ENCODE results near the gene OR8K5. TPM values are rescaled to one million over a fixed set of nuclear protein-coding genes. Genes with fewer than 3 reads are reported as not detected.

Gene OR8K5
- total RNA-seq, 1 donor from 2014 or later, result not detected

GRCh38 chr11:56183459-56183858, 23.3 kb upstream of the OR8K5 start:
- Mint-ChIP-seq H3K9me3 (ENCODE audit: low read depth) (peaks cover 12% of the 10 kb centered on the region), H3K27me3 (no peaks in the 10 kb centered on the region), H3K4me3 (ENCODE audit: low read depth) (no peak overlapping the region), H3K36me3 (ENCODE audit: insufficient read depth) (peaks cover 2% of the 10 kb centered on the region), H3K4me1 (ENCODE audit: low read depth) (no peaks in the 10 kb centered on the region), H3K27ac (no peak overlapping the region)
- TF ChIP-seq CTCF (IDR thresholded peaks at IDR 0.05; ENCODE audit: unreplicated experiment), result no peak
- DNase-seq (ENCODE audit: low spot score, unreplicated experiment), result no peak

GRCh38 chr11:56176318-56176717, 16.2 kb upstream of the OR8K5 start, which contains the start of gene OR5J2:
Gene OR5J2, plus strand, starts transcription at chr11:56176618. Its CDS starts 0 bp downstream, at chr11:56176618.
- Mint-ChIP-seq H3K4me1 (ENCODE audit: low read depth) (peaks cover 8% of the 10 kb centered on the region), H3K27ac (no peak within 1 kb of the TSS), H3K4me3 (ENCODE audit: low read depth) (no peak within 1 kb of the TSS), H3K36me3 (ENCODE audit: insufficient read depth) (peaks cover 2% of the 10 kb centered on the region), H3K9me3 (ENCODE audit: low read depth) (peaks cover 14% of the 10 kb centered on the region), H3K27me3 (no peaks in the 10 kb centered on the region)
- no peak for TF ChIP-seq CTCF (IDR thresholded peaks at IDR 0.05; ENCODE audit: unreplicated experiment)
- DNase-seq (ENCODE audit: low spot score, unreplicated experiment), result no peak

DNA sequence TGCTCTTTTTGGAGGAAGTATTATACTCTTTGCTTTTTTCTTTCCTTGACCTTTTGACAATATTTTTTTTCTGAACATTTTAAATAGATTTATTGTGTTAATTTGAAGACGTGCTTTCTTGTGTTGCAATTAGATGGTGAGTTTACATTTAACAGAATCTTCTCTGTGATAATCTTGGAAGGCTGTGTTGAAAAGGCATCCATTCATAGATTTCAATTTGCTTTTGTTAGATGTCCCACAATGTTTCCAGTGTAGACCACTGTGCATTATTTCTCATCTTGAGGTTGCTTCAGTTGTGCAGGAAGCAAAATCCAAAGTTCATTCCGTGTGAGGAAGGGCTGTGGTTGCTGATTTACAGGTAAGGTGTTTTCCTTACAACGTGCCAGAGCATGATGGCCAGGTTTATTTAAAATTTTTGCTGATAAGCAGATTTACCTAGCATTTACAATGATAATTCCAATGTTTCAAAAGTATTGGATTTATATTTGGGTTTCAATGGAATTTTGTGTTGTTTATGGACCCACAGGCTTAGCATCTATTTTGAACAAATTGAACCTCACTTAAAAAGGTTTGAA, 12.2 kb upstream of the OR8K5 start:
- DNase-seq (ENCODE audit: low spot score, unreplicated experiment), result no peak
- Mint-ChIP-seq H3K4me3 (ENCODE audit: low read depth) (no peak overlapping the region), H3K27me3 (no peaks in the 10 kb centered on the region), H3K4me1 (ENCODE audit: low read depth) (peaks cover 10% of the 10 kb centered on the region), H3K36me3 (ENCODE audit: insufficient read depth) (no peaks in the 10 kb centered on the region), H3K9me3 (ENCODE audit: low read depth) (peaks cover 10% of the 10 kb centered on the region), H3K27ac (peak overlapping the region; percentile 0)
- TF ChIP-seq CTCF (IDR thresholded peaks at IDR 0.05; ENCODE audit: unreplicated experiment), result no peak

DNA sequence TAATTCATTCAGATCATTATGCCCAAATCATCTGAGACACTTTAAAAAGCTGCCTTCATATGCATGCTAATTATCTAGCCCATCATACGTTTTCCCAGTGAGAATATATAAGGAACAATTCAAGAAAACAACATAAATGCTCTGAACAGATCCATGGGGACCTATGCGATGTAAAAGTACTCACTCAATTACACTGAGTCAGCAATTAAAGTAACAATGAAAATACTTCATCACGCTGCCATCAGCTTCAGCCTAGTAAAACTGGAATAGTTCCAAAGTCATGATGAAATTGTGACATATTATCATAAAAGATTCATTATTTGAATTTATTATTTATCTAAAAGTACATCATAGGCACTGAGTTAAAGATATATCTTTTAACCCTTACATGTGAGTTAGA, 3.7 kb upstream of the OR8K5 start:
- H3K4me3 Mint-ChIP-seq (ENCODE audit: low read depth), result no peak overlapping the region
- no peak overlapping the region for H3K27ac Mint-ChIP-seq
- no peaks in the 10 kb centered on the region for H3K36me3 Mint-ChIP-seq (ENCODE audit: insufficient read depth)
- DNase-seq (ENCODE audit: low spot score, unreplicated experiment), result no peak
- H3K9me3 Mint-ChIP-seq (ENCODE audit: low read depth), result peaks cover 7% of the 10 kb centered on the region
- H3K4me1 Mint-ChIP-seq (ENCODE audit: low read depth), result peaks cover 3% of the 10 kb centered on the region
- no peaks in the 10 kb centered on the region for H3K27me3 Mint-ChIP-seq
- TF ChIP-seq CTCF (IDR thresholded peaks at IDR 0.05; ENCODE audit: unreplicated experiment), result no peak

DNA sequence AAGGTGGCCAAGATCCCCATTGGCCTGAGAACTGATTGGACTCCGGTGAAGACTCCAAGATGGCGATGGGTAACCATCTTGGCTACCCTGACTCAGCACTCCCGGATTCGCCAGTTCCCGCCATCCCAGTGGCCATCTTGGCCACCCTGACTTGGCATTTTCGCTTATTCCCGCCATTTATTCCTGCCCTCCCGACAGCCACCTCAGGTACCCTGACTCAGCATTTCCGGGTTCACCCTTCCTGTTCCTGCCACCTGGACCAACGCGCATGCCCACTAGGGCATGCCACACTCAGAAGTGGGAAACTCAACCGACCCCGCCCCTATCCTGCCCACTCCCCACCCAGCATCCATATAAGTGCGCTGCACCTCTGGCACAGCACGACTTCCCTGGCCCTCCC, 7.8 kb downstream of the OR8K5 start:
- no peak for DNase-seq (ENCODE audit: low spot score, unreplicated experiment)
- Mint-ChIP-seq H3K4me3 (ENCODE audit: low read depth) (no peak overlapping the region), H3K9me3 (ENCODE audit: low read depth) (peaks cover 46% of the 10 kb centered on the region), H3K36me3 (ENCODE audit: insufficient read depth) (peaks cover 9% of the 10 kb centered on the region), H3K27ac (no peak overlapping the region), H3K27me3 (no peaks in the 10 kb centered on the region), H3K4me1 (ENCODE audit: low read depth) (no peaks in the 10 kb centered on the region)
- no peak for TF ChIP-seq CTCF (IDR thresholded peaks at IDR 0.05; ENCODE audit: unreplicated experiment)
